Measurements from ENCODE around the gene HOXC5.

The HOXC5 gene

DNA sequence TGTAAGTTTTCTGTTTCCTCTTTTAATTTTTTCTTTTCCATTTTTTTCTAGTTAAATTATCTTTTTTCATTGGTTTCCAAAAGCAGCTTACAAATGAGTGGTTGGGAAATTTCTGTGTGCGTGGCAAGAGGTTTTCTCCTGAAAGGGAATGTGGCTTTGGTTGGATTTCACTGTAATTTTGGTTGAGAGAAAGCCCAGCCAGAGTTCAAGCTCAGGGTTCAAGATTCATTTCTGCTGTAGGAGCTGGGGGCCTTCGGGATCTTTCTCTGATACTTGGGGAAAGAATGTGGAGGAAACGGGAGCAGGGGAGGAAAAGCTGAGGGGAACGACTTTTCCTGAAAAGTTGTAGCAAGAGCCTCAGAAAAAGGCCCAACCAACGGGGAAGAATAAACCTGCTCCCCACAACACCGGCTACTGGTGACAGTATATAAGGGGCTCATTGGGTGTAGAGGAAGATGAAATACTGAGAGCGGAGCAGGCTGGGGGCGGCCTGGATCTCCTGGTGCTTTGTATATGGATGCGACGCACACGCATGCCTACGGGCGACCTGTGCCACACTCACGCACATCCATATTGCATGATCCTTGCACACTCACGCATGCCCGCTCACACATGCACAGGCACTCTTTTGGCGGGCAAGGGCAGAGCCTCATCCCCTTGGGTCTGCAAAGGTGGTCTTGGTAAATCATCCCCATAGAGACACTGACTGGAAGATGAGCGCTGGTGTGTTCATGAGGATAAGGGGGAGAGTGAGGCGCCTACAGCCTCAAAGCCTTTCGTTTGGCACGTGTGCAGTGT is 46.0 kb upstream of the HOXC5 start:
- TF ChIP-seq, protein P1, sequence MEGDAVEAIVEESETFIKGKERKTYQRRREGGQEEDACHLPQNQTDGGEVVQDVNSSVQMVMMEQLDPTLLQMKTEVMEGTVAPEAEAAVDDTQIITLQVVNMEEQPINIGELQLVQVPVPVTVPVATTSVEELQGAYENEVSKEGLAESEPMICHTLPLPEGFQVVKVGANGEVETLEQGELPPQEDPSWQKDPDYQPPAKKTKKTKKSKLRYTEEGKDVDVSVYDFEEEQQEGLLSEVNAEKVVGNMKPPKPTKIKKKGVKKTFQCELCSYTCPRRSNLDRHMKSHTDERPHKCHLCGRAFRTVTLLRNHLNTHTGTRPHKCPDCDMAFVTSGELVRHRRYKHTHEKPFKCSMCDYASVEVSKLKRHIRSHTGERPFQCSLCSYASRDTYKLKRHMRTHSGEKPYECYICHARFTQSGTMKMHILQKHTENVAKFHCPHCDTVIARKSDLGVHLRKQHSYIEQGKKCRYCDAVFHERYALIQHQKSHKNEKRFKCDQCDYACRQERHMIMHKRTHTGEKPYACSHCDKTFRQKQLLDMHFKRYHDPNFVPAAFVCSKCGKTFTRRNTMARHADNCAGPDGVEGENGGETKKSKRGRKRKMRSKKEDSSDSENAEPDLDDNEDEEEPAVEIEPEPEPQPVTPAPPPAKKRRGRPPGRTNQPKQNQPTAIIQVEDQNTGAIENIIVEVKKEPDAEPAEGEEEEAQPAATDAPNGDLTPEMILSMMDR (conservative IDR thresholded peaks at IDR 0.05; ENCODE audit: low read length), result no peak
- peak overlapping the region; percentile 98 for H3K4me3 ChIP-seq (ENCODE audit: low read length)
- no peak for DNase-seq (ENCODE audit: low read depth)

- peak overlapping the region; percentile 98 for H3K4me3 ChIP-seq (ENCODE audit: low read length)
- DNase-seq (ENCODE audit: low read depth), result no peak
- TF ChIP-seq, protein P1 (conservative IDR thresholded peaks at IDR 0.05; ENCODE audit: low read length), result no peak
Measured at GRCh38 chr12:53987787-53988230, 45.0 kb upstream of the HOXC5 start.

- peak overlapping the region; percentile 98 for H3K4me3 ChIP-seq (ENCODE audit: low read length)
- DNase-seq (ENCODE audit: low read depth), result no peak
- TF ChIP-seq, protein P1 (conservative IDR thresholded peaks at IDR 0.05; ENCODE audit: low read length), result no peak
Measured at GRCh38 chr12:53988541-53989226, 44.2 kb upstream of the HOXC5 start.

GRCh38 chr12:53989227-53990113 is 43.4 kb upstream of the HOXC5 start:
- peak; percentile 88 for DNase-seq (ENCODE audit: low read depth)
- H3K4me3 ChIP-seq (ENCODE audit: low read length), result peak overlapping the region; percentile 98
- TF ChIP-seq, protein P1 (conservative IDR thresholded peaks at IDR 0.05; ENCODE audit: low read length), result peak; percentile 76

DNA sequence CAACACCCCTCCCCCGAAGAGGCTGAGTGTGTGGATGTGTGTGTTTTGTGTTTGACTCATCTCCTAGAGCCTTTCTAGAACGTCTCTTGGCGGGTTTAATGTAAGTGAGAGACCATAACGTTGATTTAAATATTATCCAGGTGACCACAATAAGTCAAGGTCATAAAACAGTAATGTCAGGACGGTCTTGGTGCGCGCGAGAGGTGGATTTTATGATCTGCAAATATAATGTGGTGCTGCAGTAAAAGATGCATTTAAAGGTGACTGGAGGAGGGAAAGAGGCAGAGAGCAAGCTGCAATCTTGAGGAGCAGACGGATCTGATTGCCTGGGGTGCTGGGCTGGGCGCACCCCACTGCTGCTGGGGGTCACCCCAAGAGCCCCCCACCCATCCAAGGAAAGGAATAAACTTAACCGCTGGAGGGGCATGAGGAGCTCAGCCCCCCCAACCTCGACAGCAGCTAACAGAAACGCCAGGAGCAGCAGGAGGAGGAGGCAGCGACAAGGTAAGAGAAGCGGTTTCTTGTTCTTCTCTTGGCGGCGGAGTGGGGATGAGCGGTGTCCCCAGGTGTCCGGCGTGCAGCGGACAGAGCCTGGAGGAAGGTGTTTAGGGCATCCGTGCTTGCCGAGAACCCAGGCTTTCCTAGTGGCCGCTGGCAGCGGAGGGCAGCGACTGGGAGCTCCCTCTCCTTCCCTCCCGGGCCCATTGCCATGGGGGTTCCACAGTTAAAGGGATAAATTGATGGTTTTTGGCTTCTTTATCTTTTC is 42.4 kb upstream of the HOXC5 start:
- H3K4me3 ChIP-seq (ENCODE audit: low read length), result peak overlapping the region; percentile 98

GRCh38 chr12:53991077-53991460 is 41.8 kb upstream of the HOXC5 start:
- H3K4me3 ChIP-seq (ENCODE audit: low read length), result peak overlapping the region; percentile 98
- peak; percentile 92 for DNase-seq (ENCODE audit: low read depth)
- TF ChIP-seq, protein P1 (conservative IDR thresholded peaks at IDR 0.05; ENCODE audit: low read length), result no peak

More for the DNA sequence above, 42.4 kb upstream of the HOXC5 start:
- TF ChIP-seq, protein P1 (conservative IDR thresholded peaks at IDR 0.05; ENCODE audit: low read length), result no peak
- no peak for DNase-seq (ENCODE audit: low read depth)

Measured in AG10803 (cell line).